ENCODE data around the gene NPAS3.

DNA sequence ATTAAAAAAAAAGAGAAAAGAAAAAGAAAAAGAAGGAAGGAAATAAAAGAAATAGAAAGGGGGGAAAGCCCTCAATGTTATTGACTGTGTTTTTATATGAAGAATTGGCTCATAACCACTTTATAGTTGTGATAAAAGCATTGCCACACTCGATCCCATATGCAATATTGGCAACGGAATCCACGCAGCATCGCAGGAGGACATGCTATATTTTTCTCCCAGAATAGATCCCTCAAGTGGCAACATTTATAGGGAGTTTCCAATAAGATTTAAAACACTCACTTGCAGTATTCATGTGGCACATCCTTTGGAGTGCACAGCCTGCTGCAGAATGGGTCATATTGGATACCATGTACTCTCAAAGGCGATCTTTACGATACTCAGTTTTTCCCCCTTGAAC is 788.9 kb downstream of the NPAS3 start:
- TF ChIP-seq, protein P1, sequence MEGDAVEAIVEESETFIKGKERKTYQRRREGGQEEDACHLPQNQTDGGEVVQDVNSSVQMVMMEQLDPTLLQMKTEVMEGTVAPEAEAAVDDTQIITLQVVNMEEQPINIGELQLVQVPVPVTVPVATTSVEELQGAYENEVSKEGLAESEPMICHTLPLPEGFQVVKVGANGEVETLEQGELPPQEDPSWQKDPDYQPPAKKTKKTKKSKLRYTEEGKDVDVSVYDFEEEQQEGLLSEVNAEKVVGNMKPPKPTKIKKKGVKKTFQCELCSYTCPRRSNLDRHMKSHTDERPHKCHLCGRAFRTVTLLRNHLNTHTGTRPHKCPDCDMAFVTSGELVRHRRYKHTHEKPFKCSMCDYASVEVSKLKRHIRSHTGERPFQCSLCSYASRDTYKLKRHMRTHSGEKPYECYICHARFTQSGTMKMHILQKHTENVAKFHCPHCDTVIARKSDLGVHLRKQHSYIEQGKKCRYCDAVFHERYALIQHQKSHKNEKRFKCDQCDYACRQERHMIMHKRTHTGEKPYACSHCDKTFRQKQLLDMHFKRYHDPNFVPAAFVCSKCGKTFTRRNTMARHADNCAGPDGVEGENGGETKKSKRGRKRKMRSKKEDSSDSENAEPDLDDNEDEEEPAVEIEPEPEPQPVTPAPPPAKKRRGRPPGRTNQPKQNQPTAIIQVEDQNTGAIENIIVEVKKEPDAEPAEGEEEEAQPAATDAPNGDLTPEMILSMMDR (conservative IDR thresholded peaks at IDR 0.05; ENCODE audit: low read depth, low read length) = no peak
- no peak for TF ChIP-seq EZH2 (IDR thresholded peaks at IDR 0.05; ENCODE audit: borderline replicate concordance, low read depth, low read length, poor library complexity, severe bottlenecking)
